MV-4-11 (cell line): ENCODE results near the gene GNAQ.
A peak's percentile ranks its signal among the peaks of the same experiment; 100 is the strongest.

Experiments used
- DNase-seq: peaks from one replicate; lab custom pipeline; 2025; lab: John Stamatoyannopoulos, UW

Gene GNAQ

DNA sequence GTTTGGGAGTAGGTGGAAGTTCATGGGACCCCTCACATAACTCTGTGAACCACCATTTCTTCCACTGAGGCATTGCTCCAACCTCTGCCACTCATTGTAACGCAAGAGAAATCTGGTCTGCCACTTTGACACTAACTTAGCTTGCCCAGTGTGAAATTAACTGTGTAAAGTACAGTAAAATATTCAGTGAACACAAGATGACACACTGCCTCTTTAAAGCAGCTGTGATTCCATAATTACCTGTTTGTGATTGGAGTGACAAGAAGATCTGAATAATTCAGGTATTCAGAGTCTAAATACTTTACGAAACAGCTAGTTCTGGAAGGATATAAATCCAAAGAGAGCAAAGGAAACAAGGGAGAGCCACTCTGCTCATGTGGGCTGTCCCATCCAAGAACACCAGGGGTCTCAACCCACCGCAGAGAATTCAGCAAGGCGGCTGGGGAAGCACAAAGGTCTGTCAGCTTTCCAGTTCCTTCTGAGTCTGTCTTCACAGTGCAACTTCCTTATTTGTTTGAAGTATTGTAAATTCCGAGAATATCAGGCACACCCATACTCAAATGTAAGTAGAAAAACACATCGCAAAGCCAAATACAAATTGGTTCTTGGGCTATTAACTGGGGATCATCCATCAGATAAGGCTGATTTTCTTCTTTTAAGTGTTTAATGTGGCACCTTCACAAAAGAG, 86.9 kb downstream of the GNAQ start:
- DNase-seq: peak; percentile 80

DNA sequence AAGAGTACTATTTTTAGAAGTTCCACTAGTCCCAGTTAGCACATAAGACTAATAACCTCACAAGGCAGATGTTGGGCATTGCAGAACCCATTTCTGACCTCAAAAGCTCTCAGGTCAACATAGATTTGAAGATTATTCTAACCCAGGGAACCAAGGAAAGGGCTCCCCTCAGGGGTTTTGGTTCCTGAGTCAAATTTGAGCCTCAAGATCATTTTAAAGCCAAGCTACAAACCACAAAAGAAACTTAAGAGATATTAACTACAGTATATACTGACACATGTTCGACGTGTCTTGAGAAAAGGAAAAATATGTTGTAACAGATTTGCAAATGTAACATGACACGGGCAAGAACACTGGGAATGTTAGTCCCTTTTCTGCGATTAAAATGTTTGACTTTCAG, 88.6 kb downstream of the GNAQ start:
- peak; percentile 70 for DNase-seq

DNA sequence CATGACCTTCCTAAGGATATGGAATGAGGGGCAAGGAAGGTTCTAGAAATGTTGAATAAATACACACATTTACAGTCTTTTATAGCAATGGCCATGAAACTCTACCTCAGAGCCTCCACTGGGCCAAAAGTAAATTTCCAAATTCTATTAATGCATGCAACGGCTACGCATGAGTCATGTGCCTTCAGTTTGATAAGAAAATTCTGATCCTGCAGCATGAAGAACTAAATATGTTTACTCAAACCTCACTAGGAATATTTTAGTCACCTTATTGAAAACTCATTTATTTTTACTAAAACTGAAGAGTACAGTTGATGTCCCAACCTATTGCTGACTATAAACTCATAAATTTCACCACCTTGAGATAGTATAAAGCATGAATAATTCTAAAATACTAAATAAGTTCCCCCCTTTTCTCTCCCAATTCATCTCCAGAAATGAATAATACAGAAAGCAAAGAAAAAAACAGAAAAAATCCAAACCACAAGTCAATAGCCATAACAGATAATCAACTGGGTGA, 92.4 kb downstream of the GNAQ start:
- no peak for DNase-seq

DNA sequence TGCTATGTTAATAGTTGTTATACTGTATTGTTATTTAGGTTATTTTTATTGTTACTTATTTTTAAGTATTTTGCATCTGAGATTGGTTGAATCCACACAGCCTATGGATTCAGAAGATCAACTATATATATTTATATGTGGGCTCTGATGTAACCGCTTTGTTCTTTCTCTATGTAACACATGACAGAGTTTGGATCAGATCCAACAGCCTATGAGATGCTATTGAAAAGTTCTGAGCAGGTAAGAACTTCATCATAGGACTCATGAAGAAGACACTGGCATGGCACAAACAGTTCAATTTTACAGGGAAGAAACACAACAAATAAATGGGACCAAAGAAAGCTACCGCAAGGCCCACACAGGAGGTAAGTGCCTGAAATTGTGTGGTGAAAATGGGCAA, 93.4 kb downstream of the GNAQ start:
- DNase-seq: no peak

DNA sequence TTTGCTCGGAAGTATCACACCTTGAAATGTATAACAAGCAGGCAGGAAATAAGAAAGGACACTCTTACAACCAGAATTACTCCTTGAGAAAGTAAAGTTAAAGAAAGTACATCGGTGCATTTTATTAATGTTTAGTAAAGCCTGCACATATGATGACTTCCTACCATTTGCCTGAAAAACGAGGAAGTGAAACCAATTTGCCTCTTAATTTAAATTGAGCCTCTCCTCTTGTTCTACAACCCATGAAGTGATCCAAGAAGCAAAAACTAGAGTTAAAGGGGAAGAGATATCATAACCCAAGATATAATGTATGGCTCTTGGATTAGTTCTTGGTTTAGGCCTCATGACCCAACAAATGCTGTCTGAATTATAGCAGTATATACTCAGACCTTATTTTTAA, 95.6 kb downstream of the GNAQ start:
- peak; percentile 95 for DNase-seq

DNA sequence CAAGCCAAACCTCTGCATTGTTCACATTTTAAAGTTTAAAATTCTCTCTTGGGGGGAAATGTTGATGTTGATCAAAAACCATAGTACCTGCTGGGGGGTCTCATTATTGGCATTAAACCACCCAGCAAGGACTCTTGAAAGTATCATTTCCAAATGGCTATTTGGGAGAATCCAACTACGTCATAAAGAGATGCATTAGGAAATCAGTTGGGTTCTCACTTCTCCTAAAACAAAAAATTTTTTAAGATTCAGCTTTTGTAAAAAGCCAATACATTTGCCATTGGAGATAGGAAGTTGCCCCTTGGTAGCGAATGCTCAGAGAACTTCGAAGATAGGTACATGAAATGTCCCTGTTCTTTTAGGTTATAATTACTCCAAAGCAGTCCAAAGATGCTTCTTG, 96.4 kb downstream of the GNAQ start:
- DNase-seq: peak; percentile 64

DNA sequence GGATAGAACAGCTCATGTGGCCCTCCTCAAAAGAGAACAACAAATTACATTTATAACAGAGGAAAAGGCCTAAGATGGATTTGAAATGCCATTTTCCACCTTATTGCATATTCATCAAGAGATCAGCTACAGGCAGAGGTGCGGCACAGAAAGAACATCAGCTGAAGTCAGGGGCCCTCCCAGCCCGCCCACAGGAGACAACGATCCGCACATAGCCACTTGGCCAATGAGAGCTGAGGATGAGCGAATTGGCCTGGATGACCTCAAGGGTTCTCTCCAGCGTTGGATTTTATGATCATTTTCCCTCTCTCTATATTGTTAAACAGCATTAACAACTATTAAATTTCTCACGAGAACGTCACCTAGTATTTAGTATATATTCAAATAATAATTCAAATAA, 97.6 kb downstream of the GNAQ start:
- no peak for DNase-seq

DNA sequence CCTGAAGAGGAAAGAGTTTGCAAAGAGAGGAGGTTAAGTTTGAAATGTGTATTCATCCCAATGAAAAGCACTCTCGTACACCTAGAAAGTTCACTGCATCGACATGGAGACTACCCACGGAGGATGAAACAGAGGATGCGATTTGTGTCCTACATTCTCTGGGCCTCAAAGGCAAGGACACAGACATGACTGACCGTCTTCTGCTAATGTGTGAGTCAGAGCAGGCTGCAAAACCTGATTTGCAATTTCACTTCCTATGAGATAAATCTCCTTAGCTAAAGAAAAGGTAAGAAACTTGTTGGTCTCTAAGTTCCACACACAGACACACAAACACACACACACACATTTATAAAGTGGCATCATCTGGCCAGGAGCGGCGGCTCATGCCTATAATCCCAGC, 98.6 kb downstream of the GNAQ start:
- DNase-seq: peak; percentile 31

DNA sequence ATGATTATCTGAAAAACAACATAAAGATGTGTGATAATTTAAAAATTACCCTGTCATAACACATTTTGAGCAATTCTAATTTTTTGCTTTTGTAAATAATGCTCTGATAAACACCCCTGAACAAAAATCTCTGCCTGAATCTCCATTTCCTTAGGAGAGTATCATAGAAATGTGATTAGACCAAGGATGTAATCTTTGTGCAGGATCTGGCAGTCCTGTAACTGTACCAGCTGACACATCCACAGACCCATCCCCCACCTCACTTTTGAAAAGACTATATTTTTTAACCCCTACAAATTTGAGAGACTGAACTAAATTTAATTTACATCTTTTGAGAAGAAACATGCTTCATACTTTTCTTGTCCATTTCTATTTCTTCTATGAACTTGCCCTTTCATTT, 101.7 kb downstream of the GNAQ start:
- DNase-seq: no peak

DNA sequence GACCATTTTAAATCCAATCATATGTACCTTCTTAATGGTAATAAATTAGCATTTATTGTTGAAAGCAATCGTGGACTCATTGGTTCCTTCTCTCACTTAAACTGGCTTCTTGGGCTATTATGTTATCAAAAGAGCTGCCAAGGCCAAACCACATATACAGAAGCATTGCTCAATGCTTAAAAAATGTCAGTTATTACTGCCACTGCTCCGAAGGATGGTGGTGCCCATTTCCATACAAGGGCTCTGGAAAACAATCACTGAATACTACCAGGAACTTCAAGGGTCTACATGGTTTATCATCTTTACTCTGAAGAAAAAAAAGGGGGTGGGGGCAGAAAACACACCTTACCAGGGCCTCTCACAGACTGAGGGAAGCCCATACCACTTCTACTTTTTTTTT, 104.3 kb downstream of the GNAQ start:
- peak; percentile 47 for DNase-seq

DNA sequence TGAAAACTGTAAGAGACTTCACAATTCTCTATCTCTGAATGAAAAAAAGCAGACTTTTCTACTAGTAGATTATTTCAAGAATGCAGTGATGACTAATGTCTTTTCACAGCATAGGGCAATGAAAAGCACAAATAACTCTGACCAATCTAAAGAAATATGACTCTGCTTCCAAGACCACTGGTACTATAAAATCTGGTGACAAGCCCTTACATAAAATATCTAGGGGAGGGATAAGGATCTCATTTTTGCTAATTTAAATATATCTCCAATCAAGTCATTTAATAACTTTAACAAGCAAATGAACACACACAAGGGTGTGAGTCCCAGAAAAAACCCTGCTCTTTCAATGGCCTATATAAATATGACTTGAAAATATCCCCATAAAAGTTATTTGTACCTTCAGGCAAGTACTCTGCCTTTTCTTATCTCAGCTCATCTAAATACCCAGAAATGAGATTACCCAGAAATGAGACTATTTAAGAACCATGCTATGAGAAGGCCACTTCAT, 105.2 kb downstream of the GNAQ start:
- no peak for DNase-seq

DNA sequence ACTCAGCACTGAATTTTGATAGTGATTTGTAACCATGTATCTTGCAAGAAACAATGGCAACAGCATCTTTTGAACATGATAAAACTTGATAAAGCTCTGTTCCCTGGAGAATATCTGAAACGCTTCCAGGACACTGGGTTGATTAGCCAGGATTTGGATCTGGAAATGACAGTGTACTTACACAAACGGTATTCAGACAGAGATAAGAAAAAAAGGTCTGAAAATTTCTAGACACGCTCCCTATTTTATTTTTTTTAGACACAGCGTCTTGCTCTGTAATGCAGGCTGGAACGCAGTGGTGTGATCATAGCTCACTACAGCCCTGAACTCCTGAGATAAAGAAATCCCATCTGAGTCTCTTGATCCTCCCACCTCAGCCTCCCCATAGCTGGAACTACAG, 109.0 kb downstream of the GNAQ start:
- DNase-seq: no peak

DNA sequence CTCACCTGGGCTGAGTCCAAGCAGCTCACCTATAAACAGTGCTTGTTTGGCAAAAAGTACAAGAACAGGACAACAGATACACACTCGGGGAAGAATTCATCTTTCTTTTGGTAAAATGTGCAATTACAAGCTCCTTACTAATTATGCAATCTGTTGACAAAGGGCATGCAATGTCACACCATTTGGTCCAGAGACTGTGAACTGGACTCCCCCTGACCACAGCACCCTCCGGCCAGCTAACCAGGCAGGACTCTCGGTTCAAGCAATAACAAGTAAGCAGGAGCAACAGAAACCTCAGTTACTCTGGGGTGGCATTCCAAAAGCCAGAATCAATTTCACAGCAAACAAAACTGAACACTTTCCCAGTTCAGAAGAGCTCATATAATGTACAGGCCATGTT, 113.8 kb downstream of the GNAQ start:
- DNase-seq: no peak

DNA sequence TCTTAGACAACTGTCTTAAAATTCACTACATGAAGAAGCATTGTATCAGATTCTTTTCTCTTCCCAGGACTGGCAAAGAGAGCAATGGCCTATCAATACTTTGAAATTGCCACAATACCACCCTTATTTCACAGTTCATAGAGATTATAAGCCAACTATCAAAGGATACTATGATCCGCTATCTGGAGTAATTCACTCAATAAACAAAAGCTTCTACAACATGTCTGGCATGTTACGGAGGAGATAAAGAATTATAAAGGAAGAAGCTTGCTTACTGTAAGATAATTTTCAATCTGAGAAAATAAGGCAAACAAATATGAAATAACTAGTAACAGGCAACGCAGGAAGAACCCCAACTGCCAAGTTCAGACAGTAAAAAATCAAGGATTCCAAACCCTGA, 114.8 kb downstream of the GNAQ start:
- DNase-seq: no peak

DNA sequence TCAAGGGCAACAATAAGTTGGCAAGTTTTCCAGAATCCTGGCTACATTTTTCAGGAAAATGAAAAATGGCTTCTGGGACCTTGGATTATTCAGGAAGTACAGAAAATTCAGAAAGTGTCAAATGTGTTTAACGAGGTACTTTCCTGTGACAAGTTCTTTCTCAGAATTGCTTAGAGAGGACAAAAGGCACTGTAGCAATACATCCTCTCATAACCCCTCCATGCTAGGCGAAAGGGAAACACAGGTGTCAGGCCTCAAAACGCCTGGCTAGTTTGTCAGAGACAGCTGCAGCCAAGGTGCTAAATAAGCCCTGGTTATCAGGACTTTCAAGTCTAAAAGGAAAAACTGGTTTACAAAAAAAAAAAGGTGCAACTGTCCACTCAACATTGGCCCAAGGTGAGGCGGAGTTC, 115.2 kb downstream of the GNAQ start:
- no peak for DNase-seq

DNA sequence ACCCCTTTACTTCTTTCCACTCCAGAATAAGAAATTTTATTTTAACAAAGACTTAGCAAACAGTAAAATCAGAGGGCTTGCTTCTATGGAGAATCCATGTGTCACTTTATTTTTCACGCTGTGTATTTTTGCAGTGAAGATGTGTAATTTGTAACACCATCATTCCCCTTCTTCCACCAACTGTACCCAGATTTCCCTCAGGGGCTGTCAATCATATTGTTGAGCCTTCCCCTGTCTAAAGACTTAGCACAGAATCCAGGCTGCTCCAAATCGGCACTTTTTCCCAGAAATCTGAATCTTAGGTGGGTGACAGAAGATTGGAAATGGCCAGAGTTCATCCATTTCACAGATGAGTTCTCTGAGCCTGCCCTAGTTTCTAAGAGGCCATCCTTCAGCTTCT, 115.9 kb downstream of the GNAQ start:
- no peak for DNase-seq

DNA sequence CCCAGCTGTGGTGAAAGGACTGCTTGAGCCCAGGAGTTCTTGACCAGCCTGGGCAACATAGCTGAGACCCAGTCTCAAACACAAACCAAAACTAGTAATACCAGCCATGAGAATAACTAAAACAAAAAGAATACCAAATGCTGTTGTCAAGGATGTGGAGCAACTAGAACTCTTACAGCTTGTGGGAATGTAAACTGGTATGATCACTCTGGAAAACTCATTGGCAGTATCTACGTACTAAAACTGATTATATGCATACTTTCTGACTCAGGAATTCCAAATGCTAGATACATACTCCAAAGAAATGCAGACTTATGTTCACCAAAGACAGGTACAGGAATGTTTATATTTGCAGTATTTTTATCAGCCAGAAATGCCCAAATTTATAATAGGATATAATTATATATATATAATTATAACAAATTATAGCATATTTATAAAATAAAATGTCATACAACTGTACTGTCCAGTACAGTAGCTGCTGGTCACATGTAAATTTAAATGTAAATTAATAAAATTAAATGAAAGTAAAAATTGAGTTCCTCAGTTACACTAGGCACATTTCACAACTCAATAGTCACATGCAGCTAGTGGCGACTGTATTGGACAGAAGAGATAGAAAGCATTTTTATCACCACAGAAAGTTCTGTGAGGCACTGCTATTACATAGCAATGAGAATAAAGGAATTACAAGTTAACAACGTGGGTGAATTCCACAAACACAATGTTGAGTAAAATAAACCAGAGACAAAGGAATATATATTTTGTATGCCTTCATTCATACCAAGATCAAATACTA, 118.5 kb downstream of the GNAQ start:
- DNase-seq: peak; percentile 17

DNA sequence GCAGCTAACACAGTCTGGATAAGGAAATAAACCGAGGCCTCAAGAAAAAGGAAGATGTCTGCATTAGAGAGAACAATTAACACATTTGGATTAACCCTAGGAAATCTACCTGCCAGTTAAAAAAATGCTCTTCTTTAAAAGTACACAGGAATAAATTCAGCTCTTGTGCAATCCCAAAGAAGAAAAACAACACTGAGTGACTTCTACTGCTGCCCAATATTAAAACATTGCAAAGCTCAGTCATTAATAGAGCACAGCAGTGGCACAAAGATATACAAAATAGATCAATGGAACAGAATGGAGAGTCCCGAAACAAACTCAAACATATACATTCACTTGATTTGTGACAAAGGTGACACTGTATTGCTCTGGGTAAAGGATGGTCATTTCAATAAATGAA, 119.7 kb downstream of the GNAQ start:
- DNase-seq: no peak

DNA sequence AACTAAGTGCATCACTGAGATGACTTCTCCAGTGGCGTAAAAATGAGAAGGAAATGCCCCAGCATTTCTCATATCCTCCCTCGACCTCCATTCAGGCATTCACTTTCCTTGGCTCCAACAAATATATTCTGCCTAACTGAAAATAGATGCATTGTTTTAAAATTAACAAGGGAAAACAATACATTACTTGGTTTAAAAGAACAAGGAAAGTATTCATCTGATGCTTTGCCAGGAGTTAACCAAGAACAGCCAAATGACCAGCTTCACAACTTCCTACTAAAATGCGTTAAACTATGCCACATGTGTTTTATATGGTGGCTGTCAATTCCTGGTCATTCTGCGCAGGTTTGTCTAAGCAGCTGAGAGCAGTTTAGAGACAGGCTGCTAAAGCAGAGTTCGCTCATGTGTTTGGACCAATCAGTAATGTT, 121.4 kb downstream of the GNAQ start:
- DNase-seq: peak; percentile 62

DNA sequence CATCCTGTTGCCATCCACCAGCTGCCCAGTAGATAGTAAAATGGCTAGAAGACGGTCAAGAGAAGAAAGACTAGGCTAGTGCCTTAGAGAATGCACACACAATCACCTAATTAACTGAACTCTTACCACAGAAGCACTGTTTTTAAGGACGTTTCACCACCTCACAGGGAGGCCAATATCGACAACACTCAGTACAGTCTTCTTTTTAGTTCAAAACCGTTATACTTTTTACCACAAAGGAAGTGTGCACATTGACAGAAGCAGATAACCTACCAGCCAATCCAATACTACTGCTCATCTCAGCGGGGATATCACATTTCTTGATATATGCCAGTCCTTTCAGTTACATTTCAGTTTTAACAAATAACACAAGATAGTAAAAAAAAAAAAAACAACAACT, 122.3 kb downstream of the GNAQ start:
- peak; percentile 93 for DNase-seq

DNA sequence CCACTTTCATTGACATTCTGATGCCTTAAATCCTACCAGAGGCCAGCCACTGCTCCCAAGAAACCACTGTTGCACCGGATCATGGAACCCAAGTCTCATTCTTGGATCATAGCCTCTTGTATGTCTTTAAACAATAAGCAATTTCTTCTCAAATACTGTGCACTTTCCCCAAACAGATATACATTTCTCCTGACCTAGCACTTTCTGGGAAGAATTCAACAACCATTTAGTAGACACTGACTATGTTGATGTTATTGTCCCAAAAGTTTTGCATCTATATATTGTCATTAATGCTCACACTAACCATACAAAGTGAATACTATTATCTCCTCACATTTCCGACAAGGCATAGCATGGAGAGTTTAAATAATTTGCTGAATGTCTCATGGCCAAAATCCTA, 123.3 kb downstream of the GNAQ start:
- no peak for DNase-seq

DNA sequence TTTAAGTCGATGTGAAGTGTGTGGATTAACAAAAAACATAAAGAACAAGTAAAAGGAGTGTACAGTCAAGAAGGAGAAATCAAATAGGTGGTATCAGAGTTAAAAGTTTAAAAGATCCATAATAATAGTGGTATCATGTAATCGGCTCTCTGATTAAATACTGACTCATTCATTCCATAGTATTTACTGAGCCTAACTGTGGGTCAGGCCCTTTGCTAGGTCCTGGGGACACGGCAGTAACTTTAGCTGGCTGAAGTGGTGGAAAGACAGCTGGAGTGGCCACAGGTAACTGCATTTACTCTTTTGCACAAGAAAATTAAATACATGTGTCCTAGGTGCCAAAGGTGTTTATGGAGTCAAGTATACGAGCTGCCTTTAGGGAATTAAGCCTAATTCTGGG, 124.0 kb downstream of the GNAQ start:
- no peak for DNase-seq

DNA sequence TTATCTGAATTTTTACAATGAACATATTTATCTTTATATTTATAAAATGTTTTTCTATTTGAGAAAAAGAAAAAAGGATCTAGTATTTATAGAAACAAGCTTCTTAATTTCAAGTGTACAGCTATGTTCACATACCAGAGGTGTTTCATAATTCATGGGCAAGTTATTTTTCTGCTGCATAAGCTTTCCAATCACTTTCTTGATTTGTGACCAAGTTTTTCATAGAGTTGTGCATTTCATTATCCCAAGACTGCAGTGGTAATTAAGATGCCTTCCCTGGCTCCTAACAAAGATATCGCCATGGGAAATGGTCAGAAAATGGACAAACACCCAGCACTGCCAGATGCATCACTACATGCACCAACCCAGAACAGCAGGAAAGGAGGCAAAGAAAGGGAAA, 124.6 kb downstream of the GNAQ start:
- DNase-seq: no peak
